Activated CD8-positive, alpha-beta T cell treated with anti-CD3 and anti-CD28 coated beads for 36 hours (primary cell): ENCODE results near the gene DIRAS3. TPM values are rescaled to one million over a fixed set of nuclear protein-coding genes. Genes with fewer than 3 reads are reported as not detected.

Source experiments
- ATAC-seq: fragments of 200-7000 bp; cut with Tn5 transposase; one replicate; pipeline ENCODE4 v1.10.0; 2021; ENCODE audit warnings: mild to moderate bottlenecking, moderate library complexity
- CTCF ChIA-PET: fragments of 350-600 bp; sonication (Branson Sonifier 250); formaldehyde crosslinking; loops from one replicate; lab custom pipeline; 2021; ENCODE audit warnings: antibody characterized with exemption; lab: Charles Lee
- POLR2A ChIA-PET: fragments of 350-600 bp; sonication (Branson Sonifier 250); formaldehyde crosslinking; loops from one replicate; lab custom pipeline; 2021; ENCODE audit warnings: antibody characterized with exemption; lab: Charles Lee
- DNase-seq: peaks from one replicate; pipeline ENCODE4 v3.0.0-alpha.2; 2020
- H3K27ac Mint-ChIP-seq: one replicate; pipeline ENCODE4 v1.8.0; 2021; ENCODE audit warnings: mild to moderate bottlenecking, mixed read lengths
- H3K27me3 Mint-ChIP-seq: one replicate; pipeline ENCODE4 v1.8.0; 2021; ENCODE audit warnings: mixed read lengths
- H3K36me3 Mint-ChIP-seq: one replicate; pipeline ENCODE4 v1.8.0; 2021; ENCODE audit warnings: low read depth, mixed read lengths
- H3K4me1 Mint-ChIP-seq: one replicate; pipeline ENCODE4 v1.8.0; 2021; ENCODE audit warnings: low read depth, mixed read lengths
- H3K4me3 Mint-ChIP-seq: one replicate; pipeline ENCODE4 v1.8.0; 2021; ENCODE audit warnings: mild to moderate bottlenecking, moderate library complexity, mixed read lengths
- H3K9me3 Mint-ChIP-seq: one replicate; pipeline ENCODE4 v1.8.0; 2021; ENCODE audit warnings: mixed read lengths
- intact Hi-C: fragments of 100-400 bp; cut with micrococcal nuclease; formaldehyde crosslinking; loops from one replicate; pipeline ENCODE4 v1.10.0; 2022
- total RNA-seq, 2 experiments: library from RNA; stranded (reverse); gene quantifications; one replicate each; pipeline ENCODE4 v1.2.3, GENCODE V29; 2021
- TF ChIP-seq, protein P1 (sequence below): fragments of 200-600 bp; IDR thresholded peaks from one replicate; pipeline ENCODE4 v1.8.0; 2022; ENCODE audit warnings: antibody characterized with exemption, mild to moderate bottlenecking

Gene DIRAS3
- total RNA-seq, 2 experiments from 2014 or later, result 0.18 to 0.20 TPM

DNA sequence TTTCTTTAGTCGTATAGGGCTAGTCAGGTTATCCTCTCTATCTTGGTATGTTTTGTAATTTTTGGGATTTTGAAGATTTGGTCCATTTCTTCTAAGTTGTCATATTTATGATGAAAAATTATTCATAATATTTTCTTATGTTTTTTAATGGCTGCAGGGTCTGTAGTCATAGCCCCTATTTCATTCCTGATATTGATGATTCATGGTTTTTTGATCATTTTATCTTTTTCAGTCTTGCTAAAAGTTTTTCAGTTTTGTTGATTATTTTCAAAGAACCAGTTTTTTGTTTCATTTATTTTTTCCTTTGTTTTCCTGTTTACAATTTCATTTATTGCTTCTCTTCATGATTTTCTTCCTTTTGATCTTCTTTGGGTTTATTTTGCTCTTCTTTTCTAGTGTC is 50.2 kb downstream of the DIRAS3 start:
- ATAC-seq, result no peak
- peaks cover 8% of the 10 kb centered on the region for H3K9me3 Mint-ChIP-seq
- H3K4me1 Mint-ChIP-seq, result no peaks in the 10 kb centered on the region
- ChIA-PET POLR2A (no interaction called here), CTCF (no interaction called here)
- H3K27me3 Mint-ChIP-seq, result no peaks in the 10 kb centered on the region
- TF ChIP-seq, protein P1, sequence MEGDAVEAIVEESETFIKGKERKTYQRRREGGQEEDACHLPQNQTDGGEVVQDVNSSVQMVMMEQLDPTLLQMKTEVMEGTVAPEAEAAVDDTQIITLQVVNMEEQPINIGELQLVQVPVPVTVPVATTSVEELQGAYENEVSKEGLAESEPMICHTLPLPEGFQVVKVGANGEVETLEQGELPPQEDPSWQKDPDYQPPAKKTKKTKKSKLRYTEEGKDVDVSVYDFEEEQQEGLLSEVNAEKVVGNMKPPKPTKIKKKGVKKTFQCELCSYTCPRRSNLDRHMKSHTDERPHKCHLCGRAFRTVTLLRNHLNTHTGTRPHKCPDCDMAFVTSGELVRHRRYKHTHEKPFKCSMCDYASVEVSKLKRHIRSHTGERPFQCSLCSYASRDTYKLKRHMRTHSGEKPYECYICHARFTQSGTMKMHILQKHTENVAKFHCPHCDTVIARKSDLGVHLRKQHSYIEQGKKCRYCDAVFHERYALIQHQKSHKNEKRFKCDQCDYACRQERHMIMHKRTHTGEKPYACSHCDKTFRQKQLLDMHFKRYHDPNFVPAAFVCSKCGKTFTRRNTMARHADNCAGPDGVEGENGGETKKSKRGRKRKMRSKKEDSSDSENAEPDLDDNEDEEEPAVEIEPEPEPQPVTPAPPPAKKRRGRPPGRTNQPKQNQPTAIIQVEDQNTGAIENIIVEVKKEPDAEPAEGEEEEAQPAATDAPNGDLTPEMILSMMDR, result no peak
- H3K36me3 Mint-ChIP-seq, result no peaks in the 10 kb centered on the region
- no peak overlapping the region for H3K27ac Mint-ChIP-seq
- intact Hi-C loops, result no loop called here
- DNase-seq, result no peak
- H3K4me3 Mint-ChIP-seq, result no peak overlapping the region

- H3K27me3 Mint-ChIP-seq, result no peaks in the 10 kb centered on the region
- H3K4me1 Mint-ChIP-seq, result no peaks in the 10 kb centered on the region
- H3K27ac Mint-ChIP-seq, result no peak overlapping the region
- ATAC-seq (no peak), DNase-seq (no peak)
- H3K9me3 Mint-ChIP-seq, result peaks cover 14% of the 10 kb centered on the region
- ChIA-PET POLR2A (no interaction called here), CTCF (no interaction called here)
- TF ChIP-seq, protein P1, result no peak
- no peaks in the 10 kb centered on the region for H3K36me3 Mint-ChIP-seq
- intact Hi-C loops, result no loop called here
- no peak overlapping the region for H3K4me3 Mint-ChIP-seq
These were observed 52.7 kb downstream of the DIRAS3 start for GRCh38 chr1:67997746-67998145.

Other genes with a start within 250 kb of the DIRAS3 start
- gene GNG12, start 217.2 kb downstream of the DIRAS3 start, total RNA-seq, result not detected
- gene WLS, start 181.9 kb upstream of the DIRAS3 start, total RNA-seq, result not detected